ENCODE data around the gene MAMDC4.

MAMDC4 gene

GRCh38 chr9:136857581-136858412 lies 5.7 kb downstream of the MAMDC4 start:
- H3K27ac ChIP-seq, result no peak overlapping the region
- H2AFZ ChIP-seq, result no peak overlapping the region
- H3K36me3 ChIP-seq (ENCODE audit: control insufficient read depth, insufficient read depth, low read length), result no peaks in the 10 kb centered on the region
- no peak overlapping the region for H3K9ac ChIP-seq
- H3K4me1 ChIP-seq, result no peaks in the 10 kb centered on the region
- H3K9me3 ChIP-seq (ENCODE audit: control insufficient read depth, low read length), result no peaks in the 10 kb centered on the region
- no peak for TF ChIP-seq CTCF (IDR thresholded peaks at IDR 0.05)
- H3K27me3 ChIP-seq (ENCODE audit: control insufficient read depth, insufficient read depth, low read length), result no peaks in the 10 kb centered on the region
- H3K4me3 ChIP-seq (ENCODE audit: low read depth, low read length), result no peak overlapping the region
- no peaks in the 10 kb centered on the region for H3K79me2 ChIP-seq
- H3K4me2 ChIP-seq (ENCODE audit: low read length), result no peak overlapping the region

GRCh38 chr9:136858452-136858843 lies 6.3 kb downstream of the MAMDC4 start:
- H3K9me3 ChIP-seq (ENCODE audit: control insufficient read depth, low read length), result no peaks in the 10 kb centered on the region
- no peak for TF ChIP-seq CTCF (IDR thresholded peaks at IDR 0.05)

GRCh38 chr9:136858844-136859757 lies 7.0 kb downstream of the MAMDC4 start:
- no peak for TF ChIP-seq CTCF (IDR thresholded peaks at IDR 0.05)
- Histone ChIP-seq H3K79me2 (no peaks in the 10 kb centered on the region), H3K9ac (no peak overlapping the region), H2AFZ (no peak overlapping the region), H3K4me3 (ENCODE audit: low read depth, low read length) (no peak overlapping the region), H3K4me1 (no peaks in the 10 kb centered on the region), H3K36me3 (ENCODE audit: control insufficient read depth, insufficient read depth, low read length) (no peaks in the 10 kb centered on the region), H3K9me3 (ENCODE audit: control insufficient read depth, low read length) (no peaks in the 10 kb centered on the region), H3K4me2 (ENCODE audit: low read length) (no peak overlapping the region), H3K27me3 (ENCODE audit: control insufficient read depth, insufficient read depth, low read length) (no peaks in the 10 kb centered on the region), H3K27ac (peak overlapping the region; percentile 29)

More at GRCh38 chr9:136858452-136858843, 6.3 kb downstream of the MAMDC4 start:
- Histone ChIP-seq H3K36me3 (ENCODE audit: control insufficient read depth, insufficient read depth, low read length) (no peaks in the 10 kb centered on the region), H3K27me3 (ENCODE audit: control insufficient read depth, insufficient read depth, low read length) (no peaks in the 10 kb centered on the region), H3K27ac (no peak overlapping the region), H3K4me1 (no peaks in the 10 kb centered on the region), H3K79me2 (no peaks in the 10 kb centered on the region), H3K4me3 (ENCODE audit: low read depth, low read length) (no peak overlapping the region), H2AFZ (no peak overlapping the region), H3K4me2 (ENCODE audit: low read length) (no peak overlapping the region), H3K9ac (no peak overlapping the region)

- H3K9me3 ChIP-seq (ENCODE audit: control insufficient read depth, low read length), result no peaks in the 10 kb centered on the region
- no peak overlapping the region for H3K4me2 ChIP-seq (ENCODE audit: low read length)
- H3K4me1 ChIP-seq, result no peaks in the 10 kb centered on the region
- no peak overlapping the region for H3K4me3 ChIP-seq (ENCODE audit: low read depth, low read length)
- peaks cover 4% of the 10 kb centered on the region for H3K79me2 ChIP-seq
- H3K9ac ChIP-seq, result no peak overlapping the region
- no peaks in the 10 kb centered on the region for H3K36me3 ChIP-seq (ENCODE audit: control insufficient read depth, insufficient read depth, low read length)
- TF ChIP-seq CTCF (IDR thresholded peaks at IDR 0.05), result no peak
- no peaks in the 10 kb centered on the region for H3K27me3 ChIP-seq (ENCODE audit: control insufficient read depth, insufficient read depth, low read length)
- no peak overlapping the region for H2AFZ ChIP-seq
- H3K27ac ChIP-seq, result no peak overlapping the region
Measured at GRCh38 chr9:136860529-136860928, 8.4 kb downstream of the MAMDC4 start.

Measured in parathyroid adenoma (tissue), 2 donors.